ENCODE measurements around the gene TNFAIP8.

DNA sequence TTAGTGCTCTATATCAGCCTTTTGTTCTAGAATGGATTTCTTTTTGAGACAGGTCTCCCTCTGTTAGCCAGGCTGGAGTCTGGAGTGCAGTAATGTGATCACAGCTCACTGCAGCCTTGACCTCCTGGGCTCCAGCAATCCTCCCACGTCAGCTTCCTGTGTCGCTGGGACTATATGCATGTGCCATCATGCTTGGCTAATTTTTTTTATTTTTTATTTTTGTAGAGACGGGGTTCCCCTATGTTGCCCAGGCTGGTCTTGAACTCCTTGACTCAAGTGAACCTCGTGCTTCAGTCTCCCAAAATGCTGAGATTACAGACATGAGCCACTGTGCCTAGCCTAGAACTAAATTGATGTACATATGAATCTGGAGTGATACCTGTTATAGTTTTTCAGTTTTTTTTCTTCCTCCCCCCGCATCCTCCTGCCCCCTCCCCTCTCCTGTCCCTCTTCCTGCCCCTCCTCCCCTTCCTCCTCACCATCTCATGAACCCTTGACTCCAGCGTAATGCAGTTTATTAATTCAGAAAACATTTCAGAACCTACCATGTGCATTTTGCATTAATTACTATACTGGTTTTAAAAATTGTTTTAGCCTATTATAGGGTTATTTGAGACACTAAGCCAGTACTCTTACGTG lies 37.4 kb upstream of the TNFAIP8 start:
- TF ChIP-seq, protein P1, sequence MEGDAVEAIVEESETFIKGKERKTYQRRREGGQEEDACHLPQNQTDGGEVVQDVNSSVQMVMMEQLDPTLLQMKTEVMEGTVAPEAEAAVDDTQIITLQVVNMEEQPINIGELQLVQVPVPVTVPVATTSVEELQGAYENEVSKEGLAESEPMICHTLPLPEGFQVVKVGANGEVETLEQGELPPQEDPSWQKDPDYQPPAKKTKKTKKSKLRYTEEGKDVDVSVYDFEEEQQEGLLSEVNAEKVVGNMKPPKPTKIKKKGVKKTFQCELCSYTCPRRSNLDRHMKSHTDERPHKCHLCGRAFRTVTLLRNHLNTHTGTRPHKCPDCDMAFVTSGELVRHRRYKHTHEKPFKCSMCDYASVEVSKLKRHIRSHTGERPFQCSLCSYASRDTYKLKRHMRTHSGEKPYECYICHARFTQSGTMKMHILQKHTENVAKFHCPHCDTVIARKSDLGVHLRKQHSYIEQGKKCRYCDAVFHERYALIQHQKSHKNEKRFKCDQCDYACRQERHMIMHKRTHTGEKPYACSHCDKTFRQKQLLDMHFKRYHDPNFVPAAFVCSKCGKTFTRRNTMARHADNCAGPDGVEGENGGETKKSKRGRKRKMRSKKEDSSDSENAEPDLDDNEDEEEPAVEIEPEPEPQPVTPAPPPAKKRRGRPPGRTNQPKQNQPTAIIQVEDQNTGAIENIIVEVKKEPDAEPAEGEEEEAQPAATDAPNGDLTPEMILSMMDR (conservative IDR thresholded peaks at IDR 0.05 in 1 of 2, IDR thresholded peaks at IDR 0.05 in 1 of 2; ENCODE audit: low read depth in 1 of 2, low read length in 2 of 2), result no peak
- TF ChIP-seq EZH2 (IDR thresholded peaks at IDR 0.05; ENCODE audit: low read length, missing control alignments), result no peak
